SK-N-SH (cell line): ENCODE measurements around the gene SEH1L.

Experiments
- CTCF ChIP-seq: fragments of 200-600 bp; sonication (generic); IDR thresholded peaks from 2 replicates; pipeline ENCODE4 v1.6.1; 2017; ENCODE audit warnings: antibody characterized with exemption, mild to moderate bottlenecking, moderate library complexity
- EP300 ChIP-seq, 2 experiments: IDR thresholded peaks; 2 replicates each; pipeline versions ENCODE4 v1.4.0 to v1.6.1; 2012; ENCODE audit warnings: borderline replicate concordance in 1 of 2, low read depth in 1 of 2, low read length in 1 of 2
- GABPA ChIP-seq: IDR thresholded peaks from 2 replicates; pipeline ENCODE4 v1.4.0; 2012; ENCODE audit warnings: low read depth, mild to moderate bottlenecking
- SMC3 ChIP-seq: IDR thresholded peaks from 2 replicates; pipeline ENCODE4 v1.6.1; 2012; ENCODE audit warnings: low read depth, low read length, improper control_type of control experiment
- ZBTB33 ChIP-seq: IDR thresholded peaks from 2 replicates; pipeline ENCODE4 v1.4.0; 2012; ENCODE audit warnings: low read depth, borderline replicate concordance

DNA sequence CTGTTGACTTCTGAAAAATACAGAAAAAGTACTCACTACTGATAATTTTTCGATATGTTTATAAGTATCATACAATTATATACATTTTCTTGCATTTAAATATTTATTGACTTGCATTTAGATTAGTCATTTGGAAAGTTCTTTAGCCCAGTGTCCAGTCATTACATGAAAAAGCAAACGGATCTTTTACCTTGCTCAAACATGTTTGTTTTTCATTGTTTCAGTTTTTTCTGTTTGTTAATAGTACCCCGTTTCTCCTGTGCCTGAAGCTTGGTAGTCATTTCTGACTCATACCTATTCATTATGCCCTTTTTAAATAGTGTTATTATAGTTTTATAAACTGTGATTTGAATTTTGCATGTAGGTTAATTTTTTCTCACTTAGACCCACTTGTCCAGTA is 71.5 kb downstream of the SEH1L start:
- no peak for TF ChIP-seq SMC3
- no peak for TF ChIP-seq ZBTB33
- TF ChIP-seq EP300 (IDR thresholded peaks at IDR 0.05; ENCODE audit: borderline replicate concordance in 1 of 2, low read depth in 1 of 2, low read length in 1 of 2), result no peak
- TF ChIP-seq GABPA, result no peak
- TF ChIP-seq CTCF, result no peak
